AG10803 (cell line): ENCODE data around the gene SPRR3.

ENCODE experiments used
- DNase-seq: peaks from one replicate; pipeline ENCODE4 v3.0.0; 2010; ENCODE audit warnings: low read depth
- H3K4me3 ChIP-seq: 2 replicates; pipeline ENCODE4 v1.5.1; 2011; ENCODE audit warnings: mild to moderate bottlenecking, low read length, control low read depth
- CTCF ChIP-seq: conservative IDR thresholded peaks from 2 replicates; pipeline ENCODE4 v1.5.1; 2011; ENCODE audit warnings: mild to moderate bottlenecking, low read length, control low read depth, inconsistent platforms

SPRR3 gene

GRCh38 chr1:152983234-152983633 is 18.3 kb upstream of the SPRR3 start:
- no peak for TF ChIP-seq CTCF
- DNase-seq = no peak
- H3K4me3 ChIP-seq = no peak overlapping the region

- no peak for DNase-seq
Observed at GRCh38 chr1:152983743-152984142, 17.8 kb upstream of the SPRR3 start, which contains the start of gene SPRR1A. Gene SPRR1A (plus strand): TSS chr1:152984081. CDS start chr1:152985231, 1,150 bp downstream.

GRCh38 chr1:152986578-152986977 is 15.0 kb upstream of the SPRR3 start:
- H3K4me3 ChIP-seq = no peak overlapping the region
- DNase-seq = no peak
- TF ChIP-seq CTCF = no peak

More at GRCh38 chr1:152983743-152984142, 17.8 kb upstream of the SPRR3 start, which contains the start of gene SPRR1A:
- TF ChIP-seq CTCF = no peak
- no peak within 1 kb of the TSS for H3K4me3 ChIP-seq

- no peak for DNase-seq
- H3K4me3 ChIP-seq = no peak overlapping the region
- no peak for TF ChIP-seq CTCF
Observed at GRCh38 chr1:152993186-152993585, 8.4 kb upstream of the SPRR3 start.

GRCh38 chr1:152995842-152996241 is 5.7 kb upstream of the SPRR3 start:
- DNase-seq = no peak
- no peak overlapping the region for H3K4me3 ChIP-seq
- no peak for TF ChIP-seq CTCF

- DNase-seq = no peak
- TF ChIP-seq CTCF = no peak
- no peak overlapping the region for H3K4me3 ChIP-seq
Observed at GRCh38 chr1:152996633-152997400, 4.7 kb upstream of the SPRR3 start.

- TF ChIP-seq CTCF = no peak
- no peak for DNase-seq
Observed at GRCh38 chr1:152997901-152998300, 3.6 kb upstream of the SPRR3 start.

More at GRCh38 chr1:152997901-152998300, 3.6 kb upstream of the SPRR3 start:
- no peak overlapping the region for H3K4me3 ChIP-seq
